GM19193 (cell line): Measurements from ENCODE around the gene PHETA1.

Experiments used
- POLR2A ChIP-seq: IDR thresholded peaks from 4 replicates; pipeline ENCODE4 v1.6.1; 2011; ENCODE audit not compliant: insufficient read depth, insufficient read length; ENCODE audit errors: extremely low read depth

PHETA1 gene

GRCh38 chr12:111361073-111361716, 7.7 kb downstream of the PHETA1 start:
- TF ChIP-seq POLR2A, result no peak

GRCh38 chr12:111360325-111360930, 8.5 kb downstream of the PHETA1 start:
- no peak for TF ChIP-seq POLR2A

- TF ChIP-seq POLR2A, result no peak
Measured at GRCh38 chr12:111359914-111360276, 9.0 kb downstream of the PHETA1 start.

- TF ChIP-seq POLR2A, result no peak
Measured at GRCh38 chr12:111359231-111359913, 9.5 kb downstream of the PHETA1 start.

- no peak for TF ChIP-seq POLR2A
Measured at GRCh38 chr12:111355201-111355925, 13.5 kb downstream of the PHETA1 start.

- TF ChIP-seq POLR2A, result no peak
Measured at GRCh38 chr12:111354511-111354910, 14.4 kb downstream of the PHETA1 start.

GRCh38 chr12:111353603-111354295, 15.1 kb downstream of the PHETA1 start:
- no peak for TF ChIP-seq POLR2A

GRCh38 chr12:111353026-111353425, 15.9 kb downstream of the PHETA1 start:
- no peak for TF ChIP-seq POLR2A

- no peak for TF ChIP-seq POLR2A
Measured at GRCh38 chr12:111352296-111352993, 16.4 kb downstream of the PHETA1 start.

- TF ChIP-seq POLR2A, result no peak
Measured at GRCh38 chr12:111351026-111351425, 17.9 kb downstream of the PHETA1 start.

- no peak for TF ChIP-seq POLR2A
Measured at GRCh38 chr12:111349748-111350520, 19.0 kb downstream of the PHETA1 start.

GRCh38 chr12:111349101-111349747, 19.7 kb downstream of the PHETA1 start:
- TF ChIP-seq POLR2A, result no peak
